Glomerular endothelial cell (primary cell): Measurements from ENCODE around the gene FGF22. TPM values are rescaled to one million over a fixed set of nuclear protein-coding genes. Genes with fewer than 3 reads are reported as not detected.

Experiments
- DNase-seq: peaks from one replicate; pipeline ENCODE4 v3.0.0-alpha.2; 2011; ENCODE audit warnings: low read depth, low spot score; ENCODE audit errors: extremely low read depth
- total RNA-seq: library from RNA; depleted of rRNA; stranded (reverse); fragments of >200 nt; gene quantifications from 2 replicates; pipeline ENCODE4 v1.2.3, GENCODE V29; 2015

FGF22 gene
- total RNA-seq, 1 donor from 2014 or later = 0.35 TPM

DNA sequence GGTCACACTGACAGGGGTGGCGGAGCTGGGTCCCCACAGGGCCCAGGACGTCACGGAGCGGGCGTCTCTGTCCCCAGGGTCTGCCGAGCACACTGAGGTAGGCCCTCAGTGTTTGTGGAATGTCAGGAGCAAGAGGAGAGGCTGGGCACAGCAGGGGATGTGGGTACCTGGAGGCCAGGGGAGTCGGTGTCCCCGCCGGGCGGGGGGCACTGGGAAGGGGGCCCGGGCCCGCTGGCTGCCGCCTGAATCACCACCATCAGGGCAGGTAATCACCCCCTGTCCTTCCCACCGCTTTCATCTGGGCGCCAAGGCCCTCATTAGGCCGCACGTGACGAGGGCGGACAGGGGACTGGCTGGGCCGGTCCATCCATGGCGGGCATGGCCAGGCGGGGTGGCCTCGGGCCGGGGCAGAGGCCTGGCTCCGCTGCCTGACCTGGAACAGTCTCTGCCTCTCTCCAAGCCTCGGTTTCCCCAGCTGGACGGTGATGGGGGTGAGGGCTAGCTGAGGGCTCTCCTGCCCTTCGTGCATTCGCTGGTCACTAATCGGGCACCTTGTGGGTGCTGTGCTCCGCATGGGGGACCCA, 1.0 kb downstream of the FGF22 start:
- no peak for DNase-seq

DNA sequence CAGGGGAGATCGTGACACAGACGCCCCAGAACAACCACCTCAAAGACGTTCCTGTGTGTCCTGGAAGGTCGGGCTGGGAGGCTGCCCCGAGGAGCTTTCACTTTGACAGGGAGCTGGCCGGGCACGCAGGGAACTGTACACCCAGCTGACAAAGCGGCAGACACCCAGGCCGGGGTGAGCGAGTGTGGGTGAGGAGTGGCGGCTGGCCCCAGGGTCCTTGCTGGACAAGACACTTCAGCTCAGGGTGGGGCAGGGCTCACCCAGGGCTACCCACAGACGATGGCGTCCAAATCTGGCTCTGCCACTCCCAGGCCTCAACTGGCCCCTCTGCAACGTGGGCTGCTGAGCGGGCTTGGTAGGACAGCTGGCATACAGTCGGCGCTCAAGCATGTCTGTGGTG, 2.0 kb downstream of the FGF22 start:
- DNase-seq = no peak

- DNase-seq = no peak
These were observed 3.4 kb downstream of the FGF22 start for GRCh38 chr19:642767-643727.

- DNase-seq = no peak
These were observed 4.1 kb downstream of the FGF22 start for GRCh38 chr19:643736-644135.

DNA sequence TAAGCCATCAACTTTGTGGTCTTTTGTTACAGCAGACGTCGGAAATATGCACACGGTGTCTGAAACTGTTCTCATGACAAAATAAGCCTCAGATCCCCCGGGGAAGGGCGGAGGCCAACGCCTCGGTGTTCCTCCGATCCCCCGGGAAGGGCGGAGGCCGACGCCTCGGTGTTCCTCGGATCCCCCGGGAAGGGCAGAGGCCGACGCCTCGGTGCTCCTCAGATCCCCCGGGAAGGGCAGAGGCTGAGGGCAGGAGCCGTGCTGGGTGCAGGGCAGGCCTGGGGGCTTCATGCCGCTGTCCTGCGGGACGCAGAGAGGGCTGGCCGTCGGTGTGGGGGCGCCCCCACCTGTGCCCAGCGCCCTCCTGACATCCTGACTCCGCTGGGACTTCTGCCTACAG, 4.7 kb downstream of the FGF22 start:
- DNase-seq = no peak

- DNase-seq = no peak
These were observed 5.1 kb downstream of the FGF22 start for GRCh38 chr19:644789-645188.

DNA sequence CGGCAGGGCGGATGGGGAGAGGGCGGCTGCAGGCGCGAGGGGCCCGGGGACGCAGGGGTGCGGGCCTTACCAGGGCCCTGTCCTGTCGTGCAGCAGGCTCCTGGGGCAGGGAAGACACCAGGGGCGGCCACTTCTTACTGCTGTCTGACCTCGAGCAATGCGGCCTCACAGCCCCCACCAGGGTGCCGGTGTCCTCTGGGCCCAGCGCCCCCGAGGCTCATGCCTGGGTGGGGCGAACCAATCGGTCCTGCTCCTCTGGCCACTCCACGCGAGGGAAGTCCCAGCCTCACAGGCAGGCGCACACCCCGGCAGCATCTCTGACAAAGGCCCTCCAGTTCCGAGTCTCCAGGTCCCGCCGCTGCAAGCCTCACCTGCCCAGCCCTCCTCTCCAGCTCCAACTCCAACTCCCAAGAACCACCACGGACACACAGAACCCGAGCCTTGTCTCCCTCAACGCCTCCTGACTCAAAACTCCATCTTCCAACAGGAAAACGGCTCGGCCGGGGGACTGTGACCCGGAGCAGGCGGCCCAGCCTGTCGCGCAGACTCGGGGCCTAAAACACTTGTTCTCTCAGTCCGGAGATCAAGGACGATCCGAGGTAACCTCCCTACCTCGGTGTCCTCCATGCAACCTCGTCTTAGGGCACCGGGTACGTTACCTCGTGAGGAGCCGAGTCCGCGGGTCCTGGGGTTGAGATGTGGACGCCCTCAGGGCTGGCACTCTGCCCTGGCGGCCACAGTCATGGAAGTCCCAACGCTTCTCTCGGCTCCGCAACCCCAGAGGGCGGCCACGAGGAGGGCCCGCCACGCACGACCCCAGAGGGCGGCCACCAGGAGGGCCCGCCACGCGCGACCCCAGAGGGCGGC, 6.5 kb downstream of the FGF22 start:
- no peak for DNase-seq

DNA sequence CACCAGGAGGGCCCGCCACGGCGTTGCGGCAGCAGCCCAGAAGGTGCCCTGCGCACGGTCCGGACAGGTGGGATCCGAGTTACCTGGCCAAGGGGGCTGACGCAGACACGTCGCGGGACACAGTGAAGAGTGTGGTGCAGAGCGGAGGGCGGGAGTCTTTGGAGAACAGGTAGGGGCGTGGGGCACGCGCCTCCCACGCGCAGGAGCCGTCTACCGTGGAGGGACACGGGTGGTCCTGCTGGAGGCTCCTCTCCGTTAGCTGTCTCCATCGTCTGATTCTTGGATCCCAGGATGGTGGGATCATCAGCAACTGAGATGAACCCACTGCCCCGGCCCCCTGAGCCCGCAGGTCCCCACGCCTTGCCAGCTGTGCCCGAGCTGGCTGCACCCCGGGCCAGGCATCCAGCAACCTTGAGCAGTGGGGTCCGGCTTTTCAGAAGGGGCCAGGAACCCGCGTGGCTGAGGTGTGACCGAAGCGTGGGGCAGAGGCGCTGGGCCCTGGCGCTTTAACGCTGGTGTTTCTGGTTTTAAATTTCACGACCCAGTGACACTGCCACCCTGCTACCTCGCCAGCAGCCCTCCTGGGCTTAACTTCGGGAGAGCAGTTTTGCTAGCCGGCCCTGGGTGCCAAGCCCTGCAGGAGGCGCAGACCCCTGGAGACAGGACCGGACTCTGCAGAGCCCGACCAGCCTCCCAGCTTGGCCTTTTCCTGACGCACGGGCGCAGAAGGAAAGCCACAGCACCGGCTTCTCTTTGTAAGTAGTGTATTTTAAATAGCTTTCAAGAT, 7.3 kb downstream of the FGF22 start:
- DNase-seq = no peak

DNA sequence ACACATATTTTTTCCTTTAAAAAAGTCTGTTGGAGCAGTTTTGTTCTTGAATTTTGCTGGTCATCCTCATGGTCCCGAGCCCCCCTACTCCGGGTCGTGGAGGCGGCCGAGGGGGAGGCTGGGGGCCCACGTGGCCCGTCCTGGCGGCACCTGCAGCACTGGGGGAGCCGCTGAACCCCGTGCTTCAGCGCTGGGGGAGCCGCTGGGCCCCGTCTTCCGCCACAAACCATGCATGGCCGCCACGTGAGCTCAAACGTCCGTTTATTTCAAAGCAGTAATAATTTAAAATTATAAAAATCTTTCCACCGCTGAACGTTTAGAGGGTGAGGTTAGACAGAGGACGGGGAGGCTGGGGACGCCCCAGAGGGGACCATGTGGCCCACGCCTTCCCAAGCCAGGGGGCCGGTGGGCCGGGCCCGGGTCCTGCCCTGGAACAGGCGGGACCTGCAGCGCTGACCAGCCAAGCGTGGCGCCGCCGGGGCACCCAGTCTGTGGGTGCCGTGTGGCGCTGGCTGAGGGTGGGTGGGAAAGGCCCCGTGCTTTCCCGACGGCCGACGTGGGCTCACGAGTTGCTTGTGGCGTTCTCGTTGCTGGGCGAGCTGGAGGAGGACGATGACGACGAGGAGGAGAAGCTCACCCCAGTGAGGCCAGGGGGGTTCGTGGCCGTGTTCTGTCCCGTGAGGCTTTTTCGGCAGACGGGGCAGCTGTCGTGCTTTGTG, 8.0 kb downstream of the FGF22 start:
- DNase-seq = no peak

DNA sequence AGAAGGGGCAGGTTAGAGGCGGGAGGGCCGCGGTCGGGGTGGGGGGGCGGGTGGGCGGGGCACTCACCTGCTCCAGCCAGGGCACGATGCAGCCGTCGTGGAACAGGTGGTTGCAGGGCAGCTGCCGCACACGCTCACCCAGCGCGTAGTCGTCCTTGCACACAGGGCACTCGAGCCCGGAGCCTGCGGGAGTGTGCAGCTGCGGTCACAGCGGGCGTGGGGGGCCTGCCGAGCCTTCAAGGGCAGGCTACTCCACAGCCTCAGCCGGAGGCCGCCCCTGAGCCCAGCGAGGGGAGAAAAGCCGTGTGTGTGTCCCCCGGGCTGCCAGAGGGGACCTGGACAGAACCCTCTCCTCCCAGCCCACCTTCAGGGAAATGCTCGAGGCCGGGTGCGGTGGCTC, 8.6 kb downstream of the FGF22 start:
- DNase-seq = no peak

GRCh38 chr19:648904-649801, 9.5 kb downstream of the FGF22 start:
- DNase-seq = no peak

DNA sequence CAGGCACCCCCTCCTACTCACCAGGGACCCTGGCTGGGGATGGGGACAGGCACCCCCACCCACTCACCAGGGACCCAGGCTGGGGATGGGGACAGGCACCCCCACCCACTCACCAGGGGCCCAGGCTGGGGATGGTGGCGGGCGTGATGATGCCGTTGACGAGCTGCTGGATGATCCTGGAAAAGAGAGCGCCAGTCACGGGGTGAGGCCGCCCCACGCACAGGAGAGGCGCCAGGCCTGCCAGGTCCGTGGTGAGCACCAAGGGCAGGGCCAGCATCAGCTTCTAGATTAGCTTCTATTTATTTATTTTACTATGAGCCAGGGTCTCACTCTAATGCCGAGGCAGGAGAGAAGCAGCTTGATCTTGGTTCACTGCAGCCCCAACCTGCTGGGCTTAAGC, 10.4 kb downstream of the FGF22 start:
- DNase-seq = no peak

DNA sequence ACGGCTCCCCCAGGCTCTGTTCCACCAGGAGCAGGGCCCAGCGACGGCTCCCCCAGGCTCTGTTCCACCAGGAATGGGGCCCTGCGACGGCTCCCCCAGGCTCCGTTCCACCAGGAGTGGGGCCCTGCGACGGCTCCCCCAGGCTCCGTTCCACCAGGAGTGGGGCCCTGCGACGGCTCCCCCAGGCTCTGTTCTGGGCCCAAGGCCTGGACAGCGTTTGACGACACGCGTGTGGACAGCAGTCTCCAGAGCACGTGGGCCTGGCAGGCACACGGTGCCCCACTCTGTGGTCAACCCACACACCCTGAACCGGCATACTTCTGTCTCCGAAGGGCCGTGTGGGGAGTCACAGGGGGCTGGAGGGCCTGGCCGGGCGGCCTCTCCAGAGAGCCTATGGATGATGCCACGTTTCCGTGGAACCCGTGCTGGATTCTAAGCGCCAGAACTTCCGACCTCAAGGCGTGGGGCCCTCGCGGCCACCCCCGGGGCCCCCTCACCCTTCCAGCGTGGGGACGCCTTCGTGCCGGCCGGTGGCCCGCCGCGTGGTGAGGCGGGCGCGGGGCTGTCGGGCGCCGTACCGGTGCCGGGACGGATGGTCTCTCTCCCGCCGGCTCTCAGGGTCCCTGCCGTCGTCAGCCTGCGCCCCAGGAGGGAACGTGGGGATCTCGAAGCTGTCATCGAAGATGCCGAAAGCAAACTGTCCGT, 11.6 kb downstream of the FGF22 start:
- no peak for DNase-seq

GRCh38 chr19:651991-652390, 12.3 kb downstream of the FGF22 start:
- no peak for DNase-seq

DNA sequence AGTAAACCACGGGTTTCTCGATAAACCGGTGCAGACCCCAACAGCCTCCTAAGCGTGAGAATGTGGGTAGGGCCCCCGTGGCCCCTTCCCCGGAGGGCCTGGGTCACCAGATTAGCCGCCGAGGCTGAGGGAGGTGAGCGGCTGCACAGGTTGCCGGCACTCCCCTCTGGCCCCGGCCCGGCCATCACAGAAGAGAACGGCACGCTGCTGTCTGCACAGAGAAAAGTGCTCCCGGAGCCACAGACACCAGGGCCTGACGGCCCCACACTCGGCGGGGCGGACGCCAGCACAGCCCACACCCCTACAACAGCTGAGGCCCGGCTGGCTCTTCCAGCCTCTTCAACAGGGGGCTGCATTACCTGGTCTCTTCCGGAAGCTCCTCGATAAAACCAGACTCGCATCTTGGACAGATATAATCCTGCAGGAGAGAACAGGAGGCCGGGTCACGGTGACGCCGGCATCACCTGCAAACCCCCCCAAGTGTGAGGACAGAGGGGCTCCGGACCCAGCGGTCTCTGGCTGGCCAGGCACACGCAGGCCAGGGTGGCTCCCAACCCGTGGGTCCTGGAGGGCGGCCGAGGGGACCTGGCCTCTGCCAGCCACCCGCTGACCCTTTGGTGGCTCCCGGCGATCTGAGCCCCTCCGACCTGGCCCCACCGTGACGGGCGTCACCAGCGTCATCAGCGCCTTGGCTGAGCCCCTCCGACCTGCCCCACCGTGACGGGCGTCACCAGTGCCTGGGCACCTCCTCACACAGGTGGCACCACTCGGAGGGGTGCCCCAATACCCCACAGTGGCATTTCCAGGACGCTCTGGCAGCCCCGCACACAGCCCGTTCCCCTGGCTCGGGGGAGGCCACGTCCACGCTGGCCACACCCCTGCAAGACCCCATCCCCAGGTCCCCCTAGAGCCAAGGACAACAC, 13.0 kb downstream of the FGF22 start:
- no peak for DNase-seq

DNA sequence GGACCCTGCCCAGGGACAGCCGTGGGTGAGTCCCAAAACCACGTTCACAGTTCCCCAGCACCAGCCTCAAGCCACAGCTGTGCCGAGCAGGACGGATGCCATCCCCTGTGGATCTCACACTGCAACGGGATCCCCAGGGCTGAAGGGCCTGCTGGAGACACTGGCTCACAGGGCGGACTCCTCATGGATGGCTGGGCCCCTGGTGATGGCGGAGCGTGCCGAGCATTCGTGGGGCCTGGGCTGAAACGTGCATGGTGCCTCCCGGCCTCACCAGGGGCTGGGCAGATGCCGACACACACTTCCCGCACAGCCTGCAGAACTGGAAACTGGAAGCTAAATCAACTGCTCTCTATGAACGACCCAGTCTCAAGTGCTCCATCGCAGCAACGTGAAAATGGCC, 13.7 kb downstream of the FGF22 start:
- no peak for DNase-seq

GRCh38 chr19:655691-656090, 16.0 kb downstream of the FGF22 start:
- no peak for DNase-seq
